HG03457 (cell line): Measurements from ENCODE around the gene NCAM1.

ENCODE experiments used
- ATAC-seq: cut with Tn5 transposase; IDR thresholded peaks from one replicate; pipeline ENCODE4 v1.9.1; 2021; ENCODE audit warnings: moderate number of reproducible peaks; ENCODE audit not compliant: unreplicated experiment

Gene NCAM1

GRCh38 chr11:113193016-113193415, 231.8 kb downstream of the NCAM1 start:
- no peak for ATAC-seq

- ATAC-seq: no peak
Measured at GRCh38 chr11:113193946-113194345, 232.7 kb downstream of the NCAM1 start.

- no peak for ATAC-seq
Measured at GRCh38 chr11:113195728-113196127, 234.5 kb downstream of the NCAM1 start.

- ATAC-seq: no peak
Measured at GRCh38 chr11:113197446-113197845, 236.2 kb downstream of the NCAM1 start.

- ATAC-seq: no peak
Measured at GRCh38 chr11:113198972-113199661, 237.9 kb downstream of the NCAM1 start.

GRCh38 chr11:113199866-113200265, 238.6 kb downstream of the NCAM1 start:
- no peak for ATAC-seq

GRCh38 chr11:113201054-113201818, 240.0 kb downstream of the NCAM1 start:
- ATAC-seq: no peak

GRCh38 chr11:113202431-113202830, 241.2 kb downstream of the NCAM1 start:
- ATAC-seq: no peak

- no peak for ATAC-seq
Measured at GRCh38 chr11:113203141-113203753, 242.0 kb downstream of the NCAM1 start.

GRCh38 chr11:113204280-113204679, 243.1 kb downstream of the NCAM1 start:
- ATAC-seq: no peak

- no peak for ATAC-seq
Measured at GRCh38 chr11:113213549-113213948, 252.3 kb downstream of the NCAM1 start.

GRCh38 chr11:113222241-113222640, 261.0 kb downstream of the NCAM1 start:
- no peak for ATAC-seq

GRCh38 chr11:113234888-113235287, 273.7 kb downstream of the NCAM1 start:
- ATAC-seq: no peak

- no peak for ATAC-seq
Measured at GRCh38 chr11:113237261-113237660, 276.0 kb downstream of the NCAM1 start.

- no peak for ATAC-seq
Measured at GRCh38 chr11:113238721-113239120, 277.5 kb downstream of the NCAM1 start.

GRCh38 chr11:113240389-113240788, 279.2 kb downstream of the NCAM1 start:
- no peak for ATAC-seq

- ATAC-seq: no peak
Measured at GRCh38 chr11:113240790-113241635, 279.8 kb downstream of the NCAM1 start.

GRCh38 chr11:113241636-113242054, 280.4 kb downstream of the NCAM1 start:
- ATAC-seq: no peak

GRCh38 chr11:113242060-113242459, 280.8 kb downstream of the NCAM1 start:
- ATAC-seq: no peak

GRCh38 chr11:113242767-113243397, 281.7 kb downstream of the NCAM1 start:
- no peak for ATAC-seq

GRCh38 chr11:113243696-113244095, 282.5 kb downstream of the NCAM1 start:
- ATAC-seq: no peak
